ENCODE data around the gene NAV3. TPM values are rescaled to one million over a fixed set of nuclear protein-coding genes. Genes with fewer than 3 reads are reported as not detected.

NAV3 gene
- total RNA-seq, 1 donor from 2014 or later: 240 TPM

- DNase-seq (ENCODE audit: low spot score in 2 of 2): no peak
- FAIRE-seq: no peak
Measured at GRCh38 chr12:77918046-77918445, 87.4 kb downstream of the NAV3 start.

- FAIRE-seq (no peak), DNase-seq (ENCODE audit: low spot score in 2 of 2) (no peak)
Measured at GRCh38 chr12:77919450-77919849, 88.8 kb downstream of the NAV3 start.

GRCh38 chr12:77923882-77924281, 93.2 kb downstream of the NAV3 start:
- DNase-seq (ENCODE audit: low spot score in 2 of 2) (no peak), FAIRE-seq (no peak)

- FAIRE-seq: no peak
- no peak for DNase-seq (ENCODE audit: low spot score in 2 of 2)
Measured at GRCh38 chr12:77924703-77925102, 94.0 kb downstream of the NAV3 start.

- peak; percentile 15 to 19 for DNase-seq (ENCODE audit: low spot score in 2 of 2)
- peak; percentile 96 for FAIRE-seq
Measured at GRCh38 chr12:77925536-77926108, 94.9 kb downstream of the NAV3 start.

- no peak for DNase-seq (ENCODE audit: low spot score in 2 of 2)
- FAIRE-seq: no peak
Measured at GRCh38 chr12:77928078-77928477, 97.4 kb downstream of the NAV3 start.

- FAIRE-seq: no peak
- DNase-seq (ENCODE audit: low spot score in 2 of 2): no peak
Measured at GRCh38 chr12:77932216-77932615, 101.5 kb downstream of the NAV3 start.

GRCh38 chr12:77938301-77938700, 107.6 kb downstream of the NAV3 start:
- DNase-seq (ENCODE audit: low spot score in 2 of 2) (no peak), FAIRE-seq (no peak)

- no peak for DNase-seq (ENCODE audit: low spot score in 2 of 2)
- FAIRE-seq: no peak
Measured at GRCh38 chr12:77940011-77940423, 109.3 kb downstream of the NAV3 start.

GRCh38 chr12:77940567-77940966, 109.9 kb downstream of the NAV3 start:
- no peak for DNase-seq (ENCODE audit: low spot score in 2 of 2)
- FAIRE-seq: no peak

GRCh38 chr12:77941401-77941800, 110.7 kb downstream of the NAV3 start:
- DNase-seq (ENCODE audit: low spot score in 2 of 2): no peak
- FAIRE-seq: no peak

GRCh38 chr12:77943466-77943865, 112.8 kb downstream of the NAV3 start:
- DNase-seq (ENCODE audit: low spot score in 2 of 2): no peak
- no peak for FAIRE-seq

GRCh38 chr12:77946541-77947061, 115.9 kb downstream of the NAV3 start:
- FAIRE-seq: no peak
- DNase-seq (ENCODE audit: low spot score in 2 of 2): no peak

- no peak for DNase-seq (ENCODE audit: low spot score in 2 of 2)
- no peak for FAIRE-seq
Measured at GRCh38 chr12:77947330-77947729, 116.6 kb downstream of the NAV3 start.

GRCh38 chr12:77947746-77948145, 117.1 kb downstream of the NAV3 start:
- no peak for FAIRE-seq

GRCh38 chr12:77949943-77950342, 119.2 kb downstream of the NAV3 start:
- DNase-seq (ENCODE audit: low spot score in 2 of 2) (no peak), FAIRE-seq (no peak)

More at GRCh38 chr12:77947746-77948145, 117.1 kb downstream of the NAV3 start:
- DNase-seq (ENCODE audit: low spot score in 2 of 2): no peak

- no peak for DNase-seq (ENCODE audit: low spot score in 2 of 2)
- no peak for FAIRE-seq
Measured at GRCh38 chr12:77953528-77954205, 123.0 kb downstream of the NAV3 start.

- FAIRE-seq (no peak), DNase-seq (ENCODE audit: low spot score in 2 of 2) (no peak)
Measured at GRCh38 chr12:77954206-77954555, 123.5 kb downstream of the NAV3 start.

- DNase-seq (ENCODE audit: low spot score in 2 of 2) (no peak), FAIRE-seq (no peak)
Measured at GRCh38 chr12:77957062-77957461, 126.4 kb downstream of the NAV3 start.

GRCh38 chr12:77963576-77964178, 133.0 kb downstream of the NAV3 start:
- no peak for DNase-seq (ENCODE audit: low spot score in 2 of 2)
- no peak for FAIRE-seq

- DNase-seq (ENCODE audit: low spot score in 2 of 2) (no peak), FAIRE-seq (no peak)
Measured at GRCh38 chr12:77965790-77966189, 135.1 kb downstream of the NAV3 start.

GRCh38 chr12:77968021-77968420, 137.3 kb downstream of the NAV3 start:
- DNase-seq (ENCODE audit: low spot score in 2 of 2): no peak
- FAIRE-seq: no peak
